GM19238 (cell line): ENCODE measurements around the gene C2CD4D.
A peak's percentile ranks its signal among the peaks of the same experiment; 100 is the strongest.

Experiments
- DNase-seq: peaks from one replicate; pipeline ENCODE4 v3.0.0; 2011; ENCODE audit warnings: low spot score; ENCODE audit not compliant: insufficient read length

The C2CD4D gene

DNA sequence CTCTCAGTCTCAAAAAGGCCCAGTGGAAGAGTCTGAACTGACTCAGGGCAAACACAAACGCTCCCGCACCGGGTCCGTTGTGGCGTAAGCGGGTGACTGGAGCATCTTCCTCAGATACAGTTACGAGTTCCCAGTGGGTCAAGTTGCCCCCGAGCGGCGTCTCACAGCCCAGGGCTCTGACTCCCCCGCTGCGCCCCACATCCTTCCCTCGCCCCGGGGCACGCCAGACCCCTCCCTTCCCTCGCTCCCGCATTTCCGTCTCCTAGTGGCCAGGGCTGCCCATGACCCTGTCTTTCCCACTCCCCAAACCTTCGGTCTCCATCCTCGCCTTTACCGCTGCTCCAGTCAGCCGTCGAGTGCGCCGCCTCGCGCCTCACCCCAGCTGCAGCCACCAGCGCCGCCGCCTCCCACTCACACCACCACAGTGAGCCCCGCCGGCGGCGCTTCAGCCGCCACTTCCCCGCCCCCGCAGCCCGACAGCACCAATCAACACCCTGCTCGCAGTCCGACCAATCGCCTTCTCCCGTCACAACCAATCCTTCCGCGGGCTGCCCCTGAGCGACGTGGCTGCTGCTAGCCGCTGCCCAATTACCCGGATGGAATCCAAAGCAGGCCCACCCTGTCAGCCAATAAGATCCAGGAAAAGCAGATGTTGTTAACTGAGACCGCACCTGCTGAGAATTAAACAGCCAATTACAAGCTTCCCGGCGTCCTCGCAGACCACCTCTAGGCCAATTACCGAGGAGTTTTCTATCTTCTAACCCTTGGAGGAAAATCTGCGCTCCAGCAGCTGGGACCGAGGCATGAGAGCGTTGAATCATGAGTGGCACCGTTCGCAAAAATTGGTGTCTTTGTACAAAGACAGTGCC lies 49.3 kb downstream of the C2CD4D start, which contains the start of gene TDRKH:
TSS of gene TDRKH (minus strand) at position 430 of the 869 bp plus-strand sequence. CDS start 7,478 bp downstream, outside the sequence.
- peak; percentile 96 for DNase-seq
